Vagina (tissue), 2 donors: ENCODE results near the gene HK2.

ENCODE experiments used
- POLR2A ChIP-seq, 2 donors: fragments of 450-650 bp; IDR thresholded peaks; one replicate each; pipeline ENCODE4 v1.6.1; 2017; ENCODE audit warnings: antibody characterized with exemption in 2 of 2, mild to moderate bottlenecking in 2 of 2, moderate library complexity in 2 of 2
- POLR2AphosphoS5 ChIP-seq, 2 donors: sonication (generic); formaldehyde crosslinking; IDR thresholded peaks; one replicate each; pipeline ENCODE4 v1.9.0; 2017; ENCODE audit warnings: antibody characterized with exemption in 2 of 2, mild to moderate bottlenecking in 2 of 2, low read depth in 1 of 2; ENCODE audit not compliant: insufficient read depth in 1 of 2
- TF ChIP-seq, protein P1 (sequence below), 3 experiments: fragments of 450-650 bp in 2 of 3; fragments of 200-600 bp in 1 of 3; sonication (generic) in 1 of 3; IDR thresholded peaks; one replicate each; pipeline ENCODE4 v1.5.1; 2017 to 2019; ENCODE audit warnings: antibody characterized with exemption in 3 of 3, mild to moderate bottlenecking in 2 of 3, moderate library complexity in 2 of 3

DNA sequence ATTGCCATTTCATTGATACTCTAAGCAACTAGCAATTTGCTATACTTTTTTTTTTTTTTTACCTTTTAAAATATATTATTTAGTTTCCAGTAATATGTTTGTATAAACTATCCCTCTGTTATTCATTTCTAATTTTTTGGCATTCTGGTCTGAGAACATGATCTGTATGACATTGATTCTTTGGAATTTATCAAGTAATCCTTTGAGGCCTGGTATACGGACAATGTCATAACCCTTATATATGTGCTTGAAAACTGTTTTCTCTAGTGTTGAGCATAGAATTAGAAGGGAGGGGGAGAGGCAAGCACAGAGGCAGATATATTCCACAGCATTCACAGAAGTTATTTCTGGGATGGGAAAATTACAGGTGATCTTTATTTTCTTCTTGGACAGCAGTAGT, 76.3 kb downstream of the HK2 start:
- TF ChIP-seq POLR2AphosphoS5 (IDR thresholded peaks at IDR 0.05; ENCODE audit: insufficient read depth in 1 of 2, low read depth in 1 of 2) (no peak), POLR2A (IDR thresholded peaks at IDR 0.05) (no peak)
- TF ChIP-seq, protein P1, sequence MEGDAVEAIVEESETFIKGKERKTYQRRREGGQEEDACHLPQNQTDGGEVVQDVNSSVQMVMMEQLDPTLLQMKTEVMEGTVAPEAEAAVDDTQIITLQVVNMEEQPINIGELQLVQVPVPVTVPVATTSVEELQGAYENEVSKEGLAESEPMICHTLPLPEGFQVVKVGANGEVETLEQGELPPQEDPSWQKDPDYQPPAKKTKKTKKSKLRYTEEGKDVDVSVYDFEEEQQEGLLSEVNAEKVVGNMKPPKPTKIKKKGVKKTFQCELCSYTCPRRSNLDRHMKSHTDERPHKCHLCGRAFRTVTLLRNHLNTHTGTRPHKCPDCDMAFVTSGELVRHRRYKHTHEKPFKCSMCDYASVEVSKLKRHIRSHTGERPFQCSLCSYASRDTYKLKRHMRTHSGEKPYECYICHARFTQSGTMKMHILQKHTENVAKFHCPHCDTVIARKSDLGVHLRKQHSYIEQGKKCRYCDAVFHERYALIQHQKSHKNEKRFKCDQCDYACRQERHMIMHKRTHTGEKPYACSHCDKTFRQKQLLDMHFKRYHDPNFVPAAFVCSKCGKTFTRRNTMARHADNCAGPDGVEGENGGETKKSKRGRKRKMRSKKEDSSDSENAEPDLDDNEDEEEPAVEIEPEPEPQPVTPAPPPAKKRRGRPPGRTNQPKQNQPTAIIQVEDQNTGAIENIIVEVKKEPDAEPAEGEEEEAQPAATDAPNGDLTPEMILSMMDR (IDR thresholded peaks at IDR 0.05), result no peak
